Cerebellar cortex (tissue), 1 donor: ENCODE measurements around the gene GPRIN3.

Source experiments
- DNase-seq: peaks from one replicate; pipeline ENCODE4 v3.0.0-alpha.2; 2015; ENCODE audit warnings: low spot score

The GPRIN3 gene

DNA sequence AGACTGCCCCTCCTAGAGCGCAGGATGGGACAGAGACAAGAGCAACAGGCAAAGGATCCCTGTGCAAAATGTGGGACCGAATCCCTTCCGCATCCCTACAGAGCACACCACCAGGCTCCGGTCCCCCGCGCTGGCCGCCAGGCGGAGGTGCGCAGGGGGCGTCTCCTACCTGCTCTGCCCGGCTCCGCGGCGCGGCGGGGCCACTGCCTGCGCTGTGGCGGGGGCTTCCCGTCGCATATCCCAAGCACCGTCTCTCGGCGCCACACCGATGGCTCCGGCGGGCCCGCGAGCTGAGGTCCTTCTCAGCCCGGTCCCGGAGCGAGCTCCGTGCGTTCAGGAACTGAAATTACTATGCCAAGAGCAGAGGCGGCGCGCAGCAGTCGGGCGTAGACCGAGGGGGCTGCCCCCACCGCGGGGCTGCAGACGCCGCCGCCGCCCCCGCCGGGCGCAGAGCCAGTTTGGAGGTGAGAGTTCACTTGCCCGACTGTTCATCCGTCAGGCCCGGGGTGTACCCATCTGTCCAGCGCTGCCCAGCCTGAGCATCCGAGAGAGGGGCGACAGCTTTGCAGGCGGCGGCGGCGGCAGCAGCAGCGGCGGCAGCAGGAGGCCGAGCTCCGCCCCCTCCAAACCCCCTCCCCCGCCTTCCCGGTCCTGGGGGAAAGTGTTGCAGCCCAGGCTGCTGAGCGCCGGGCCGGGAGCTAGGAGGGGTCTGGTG lies at the start of gene GPRIN3:
TSS of gene GPRIN3 (minus strand) at position 355 of the 715 bp plus-strand sequence. CDS start 57,690 bp downstream, outside the sequence.
- peak; percentile 60 for DNase-seq

DNA sequence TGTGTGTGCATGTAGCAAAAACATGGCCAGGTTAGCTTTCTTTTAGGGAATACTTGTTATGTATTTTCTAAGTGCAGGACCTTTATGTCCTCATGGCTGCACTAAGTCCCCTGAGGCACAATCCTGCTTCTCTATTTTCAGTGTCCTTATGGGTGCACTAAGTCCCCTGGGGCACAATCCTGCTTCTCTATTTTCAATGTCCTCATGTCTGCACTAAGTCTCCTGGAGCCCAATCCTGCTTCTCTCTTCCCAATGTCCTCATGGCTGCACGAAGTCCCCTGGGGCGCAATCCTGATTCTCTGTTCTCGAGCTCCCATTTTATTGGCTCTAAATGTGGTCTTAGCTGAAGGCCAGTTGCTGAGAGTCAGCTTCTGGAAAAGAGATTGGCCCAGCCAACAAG lies 49.7 kb upstream of the GPRIN3 start:
- no peak for DNase-seq

DNA sequence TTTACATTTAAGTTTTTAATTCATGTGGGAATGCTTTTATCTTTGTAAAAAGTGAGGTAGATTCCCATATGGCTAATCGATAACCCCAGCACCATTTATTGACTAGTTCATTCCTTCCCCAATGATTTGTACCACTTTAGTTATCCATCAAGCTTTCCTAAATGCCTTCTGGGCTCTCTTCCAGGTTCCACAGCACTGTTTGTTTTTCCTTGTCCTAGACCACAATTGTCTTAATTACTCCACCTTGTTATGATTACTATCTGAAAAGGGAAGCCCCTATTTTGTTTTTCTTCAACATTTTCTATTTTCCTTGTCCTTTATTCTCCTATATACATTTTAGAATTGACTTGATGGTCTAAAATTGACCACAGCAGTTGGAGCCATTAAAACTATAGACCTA lies 48.5 kb upstream of the GPRIN3 start:
- DNase-seq, result no peak

DNA sequence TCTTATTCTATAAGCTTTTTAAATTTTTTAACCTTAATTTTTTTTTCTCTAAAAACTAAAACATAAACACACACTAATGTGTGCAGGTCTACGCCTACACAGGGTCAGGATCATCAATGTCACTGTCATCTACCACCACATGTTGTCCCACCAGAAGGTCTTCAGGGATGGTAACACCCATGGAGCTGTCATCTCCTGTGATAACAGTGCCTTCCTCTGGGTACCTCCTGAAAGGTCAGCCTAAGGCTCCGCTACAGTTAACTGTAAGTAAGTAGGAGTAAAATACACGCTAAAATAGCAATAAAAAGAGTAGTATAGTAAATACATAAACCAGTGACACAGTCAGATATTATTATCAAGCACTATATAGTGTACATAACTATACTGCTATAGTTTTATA lies 45.9 kb upstream of the GPRIN3 start:
- no peak for DNase-seq

DNA sequence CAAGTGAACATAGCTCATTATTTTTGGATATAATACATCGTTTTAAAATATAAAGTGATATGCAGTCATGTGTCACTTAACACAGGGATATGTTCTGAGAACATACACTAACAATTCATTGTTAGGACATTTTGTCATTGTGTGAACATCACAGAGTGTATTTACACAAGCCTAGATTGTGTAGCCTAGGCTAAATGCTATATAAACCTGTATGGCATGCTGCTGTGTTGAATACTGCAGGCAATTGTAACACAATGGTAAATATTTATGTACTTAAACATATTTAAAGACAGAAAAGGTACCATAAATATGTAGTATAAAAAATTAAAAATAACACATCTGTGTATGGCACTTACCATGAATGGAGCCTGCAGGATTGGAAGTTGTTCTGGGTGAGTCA lies 44.9 kb upstream of the GPRIN3 start:
- DNase-seq, result no peak

DNA sequence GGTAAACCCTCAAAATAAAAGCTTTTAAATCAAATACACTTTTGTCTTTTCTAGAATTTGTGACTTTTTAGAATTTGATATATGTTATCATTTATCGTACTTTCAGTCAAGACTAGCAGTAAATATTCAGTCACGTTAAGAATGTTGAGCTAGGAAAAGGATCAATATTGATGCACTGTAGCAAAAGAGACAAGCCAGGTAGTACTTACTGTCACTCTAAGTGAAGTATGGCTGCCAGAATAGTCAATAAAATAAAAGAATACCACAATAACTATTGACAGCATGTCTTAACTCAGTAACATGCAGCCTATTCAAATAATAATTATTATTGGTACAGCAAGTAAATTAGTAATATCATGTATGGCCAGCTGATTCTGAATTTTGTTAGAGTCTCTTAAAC lies 43.6 kb upstream of the GPRIN3 start:
- DNase-seq, result no peak

DNA sequence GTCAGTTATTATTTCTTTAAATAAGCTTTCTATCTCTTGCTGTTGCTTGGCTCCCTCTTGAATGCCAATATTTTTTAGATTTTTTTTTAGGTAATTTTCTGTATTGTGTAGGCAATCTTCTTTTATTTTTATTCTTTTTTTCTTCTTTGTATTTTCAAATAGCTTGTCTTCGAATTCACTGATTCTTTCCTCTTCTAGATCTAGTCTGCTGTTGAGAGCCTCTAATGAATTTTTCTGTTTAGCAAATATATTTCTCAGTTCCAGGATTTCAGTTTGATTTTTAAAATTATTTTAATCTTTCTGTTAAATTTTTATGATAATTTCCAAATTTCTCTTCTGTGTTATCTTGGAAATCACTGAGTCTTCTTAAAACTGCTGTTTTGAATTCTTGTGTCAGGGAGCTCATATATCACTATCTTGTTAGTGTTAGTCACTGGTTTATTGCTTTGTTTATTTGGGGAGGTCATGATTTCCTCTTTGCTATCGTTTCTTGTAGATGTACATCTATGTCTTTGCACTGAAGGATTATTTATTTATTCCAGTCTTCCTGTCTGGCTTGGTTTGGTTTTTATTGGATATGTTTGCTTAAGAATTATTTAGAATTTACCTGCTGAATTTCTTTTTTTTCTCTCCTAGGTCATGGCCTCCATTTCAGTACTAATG lies 39.9 kb upstream of the GPRIN3 start:
- DNase-seq, result no peak

DNA sequence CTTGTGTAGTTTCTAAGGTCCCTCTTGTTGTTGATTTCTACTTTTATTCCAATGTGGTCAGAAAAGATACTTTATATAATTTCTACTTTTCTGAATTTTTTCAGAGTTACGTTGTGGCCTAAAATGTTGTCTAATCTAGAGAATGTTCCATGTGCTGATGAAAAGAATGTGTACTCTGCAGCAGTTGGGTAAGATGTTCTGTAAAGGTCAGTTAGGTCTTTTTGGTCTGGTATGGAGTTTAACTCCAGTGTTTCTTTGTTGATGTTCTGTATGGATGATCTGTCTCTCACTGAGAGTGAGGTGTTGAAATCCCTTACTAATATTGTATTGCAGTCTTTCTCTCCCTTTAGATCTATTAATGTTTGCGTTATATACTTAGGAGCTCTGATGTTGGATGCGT lies 37.0 kb upstream of the GPRIN3 start:
- no peak for DNase-seq

DNA sequence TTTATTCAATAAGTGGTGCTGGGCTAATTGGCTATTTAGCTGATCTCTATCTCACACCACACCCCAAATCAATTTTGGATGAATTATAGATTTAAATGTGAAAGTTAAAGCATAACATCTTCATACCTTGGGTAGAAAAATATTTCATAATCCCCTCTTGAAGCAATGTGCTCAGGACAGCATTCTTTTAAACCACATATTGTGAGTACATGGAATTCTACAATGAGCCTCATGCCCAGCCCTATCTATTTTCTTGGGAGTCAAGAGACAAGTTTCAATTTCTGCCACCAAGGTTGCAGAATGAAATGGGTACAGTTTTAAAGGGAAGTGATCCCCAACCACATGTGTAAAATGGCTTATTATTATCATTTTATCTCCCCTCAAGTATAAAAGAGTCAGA lies 30.6 kb upstream of the GPRIN3 start:
- no peak for DNase-seq

DNA sequence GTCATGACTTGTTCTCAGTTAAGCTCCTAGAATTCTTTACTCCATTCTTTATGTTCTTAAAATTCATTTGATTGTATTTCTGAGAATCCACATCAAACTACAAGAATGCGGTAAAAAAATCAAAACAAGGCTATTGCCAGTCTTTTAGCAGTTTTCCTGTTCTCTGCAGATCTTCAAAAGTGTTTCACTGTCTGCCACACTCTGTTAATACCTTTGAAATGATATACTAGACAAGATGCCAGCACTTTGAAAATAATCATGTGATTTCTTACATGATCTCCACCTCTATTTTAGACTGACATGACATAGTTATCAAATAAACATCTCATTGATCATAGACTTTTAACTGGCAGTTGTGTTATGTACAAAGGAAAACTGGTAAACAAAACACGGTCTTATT lies 30.1 kb upstream of the GPRIN3 start:
- no peak for DNase-seq

DNA sequence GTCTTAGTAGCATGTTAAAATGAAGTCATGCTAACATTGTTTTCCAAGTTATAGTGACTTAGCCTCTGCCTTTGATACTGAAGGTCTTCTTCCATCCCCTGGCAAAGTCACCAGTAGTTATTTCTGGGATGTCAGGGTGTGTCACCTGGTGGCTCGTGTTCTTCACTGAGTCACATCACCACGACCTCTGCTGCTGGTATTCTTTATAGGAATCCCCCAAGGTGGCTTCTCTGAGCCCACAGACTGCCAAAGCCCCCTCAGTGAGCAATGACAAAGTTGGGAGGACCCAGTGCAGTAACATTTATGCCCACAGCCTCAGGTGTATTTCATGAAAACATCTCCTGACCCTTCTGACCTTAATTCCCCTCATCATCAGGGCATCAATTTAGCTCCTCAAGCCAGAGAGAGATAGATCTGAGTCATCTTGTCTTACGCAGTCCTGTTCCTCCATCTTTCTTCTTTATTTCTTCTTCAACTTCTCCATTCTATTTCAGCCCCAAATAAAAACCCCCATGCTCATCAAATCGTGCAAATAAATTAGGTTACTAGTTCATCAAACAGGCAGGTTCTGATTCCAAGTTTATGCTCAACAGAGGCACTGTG lies 29.3 kb upstream of the GPRIN3 start:
- no peak for DNase-seq

DNA sequence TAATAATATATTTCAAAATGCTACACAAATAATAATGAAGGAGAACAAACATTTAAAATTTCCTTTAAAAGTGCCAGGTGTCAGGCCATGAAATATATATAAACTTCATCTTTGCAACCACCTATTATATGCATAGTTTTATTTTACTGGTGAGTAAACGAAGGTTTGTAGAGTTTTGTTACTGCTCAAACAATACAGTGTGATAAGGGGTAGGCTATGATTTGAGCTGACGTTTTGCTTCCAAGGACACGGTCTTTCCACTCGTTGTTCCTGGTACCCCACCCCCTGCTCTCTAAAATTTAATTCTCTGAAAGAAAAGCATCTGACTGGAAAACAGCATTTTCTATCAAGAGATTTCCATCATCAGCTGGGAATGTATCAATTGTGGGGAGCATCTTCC lies 27.2 kb upstream of the GPRIN3 start:
- no peak for DNase-seq

DNA sequence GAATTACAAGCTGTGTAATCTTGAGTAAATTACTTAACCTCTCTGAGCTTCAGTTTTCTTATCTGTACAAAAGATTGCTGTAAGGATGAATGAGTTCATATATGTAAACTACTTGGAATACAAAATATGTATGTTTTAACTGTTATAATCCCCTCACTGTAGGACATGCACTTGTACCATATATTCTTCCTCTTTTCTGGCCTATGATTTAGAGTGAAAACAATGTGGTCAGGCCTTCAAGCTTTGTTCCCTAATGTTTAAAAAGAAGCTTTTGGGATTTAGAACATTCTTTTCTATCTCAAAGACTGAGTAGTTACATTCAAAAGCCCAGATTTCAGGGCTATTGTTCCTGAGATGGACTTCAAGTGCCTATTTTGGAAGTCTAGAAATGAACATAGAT lies 26.7 kb upstream of the GPRIN3 start:
- no peak for DNase-seq

DNA sequence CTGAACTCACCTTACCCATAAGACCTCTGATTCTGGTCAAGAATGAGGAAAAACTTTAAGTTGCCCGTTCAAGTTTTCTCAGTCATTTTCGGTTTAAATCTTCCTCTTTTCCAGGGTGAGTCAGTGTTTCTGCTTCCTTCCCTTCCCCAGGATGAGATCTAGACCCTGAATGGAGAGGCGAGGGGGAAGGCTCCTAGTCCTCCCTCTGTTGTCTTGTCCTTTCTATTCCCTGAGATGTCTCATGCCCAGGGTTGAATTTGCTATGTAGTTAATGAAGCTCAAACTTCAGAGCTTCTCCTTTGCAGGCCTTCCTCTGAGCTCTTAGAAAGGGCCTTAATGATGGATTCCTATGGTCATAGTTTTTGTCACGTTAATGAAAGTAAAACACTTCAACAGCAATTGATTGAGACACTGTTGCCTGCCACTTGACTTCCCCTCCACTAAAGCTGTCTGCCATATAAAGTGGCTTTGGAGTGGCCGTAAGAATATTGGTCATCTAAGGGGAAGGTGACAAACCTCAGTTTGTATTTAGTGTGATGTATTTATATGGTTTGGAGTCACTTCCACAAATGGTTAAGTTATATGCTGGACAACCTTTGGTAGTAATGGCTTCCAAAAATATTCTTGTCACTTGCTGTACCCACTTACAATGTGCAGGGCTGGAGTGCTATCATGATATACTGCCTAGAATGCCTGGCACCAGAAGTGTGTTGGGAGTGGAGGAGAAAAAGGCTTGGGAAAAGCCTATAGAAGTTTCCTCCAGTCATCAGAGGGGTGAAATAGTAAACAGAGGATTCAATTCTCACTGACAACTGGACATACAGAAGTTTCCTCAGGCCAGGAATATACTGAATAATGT lies 24.3 kb upstream of the GPRIN3 start:
- DNase-seq, result no peak

DNA sequence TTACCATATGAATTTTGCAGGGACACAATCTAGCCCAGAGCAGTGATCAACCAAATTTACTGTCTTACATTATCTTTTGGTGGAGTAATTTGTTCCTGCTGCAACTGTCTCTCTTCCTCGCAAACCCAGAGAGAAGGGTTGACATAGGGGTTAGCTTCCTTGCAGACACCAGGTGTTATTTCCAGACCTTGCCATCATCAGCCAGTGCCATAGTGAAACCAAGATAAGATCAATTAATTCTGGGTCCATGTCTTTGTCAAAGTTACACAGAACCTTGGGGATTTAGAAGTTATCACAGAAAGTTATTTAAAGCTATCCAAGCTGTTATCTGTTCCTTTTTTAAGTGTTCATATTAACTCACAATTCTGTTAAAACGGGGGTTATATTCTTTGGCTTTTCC lies 23.6 kb upstream of the GPRIN3 start:
- DNase-seq, result no peak

DNA sequence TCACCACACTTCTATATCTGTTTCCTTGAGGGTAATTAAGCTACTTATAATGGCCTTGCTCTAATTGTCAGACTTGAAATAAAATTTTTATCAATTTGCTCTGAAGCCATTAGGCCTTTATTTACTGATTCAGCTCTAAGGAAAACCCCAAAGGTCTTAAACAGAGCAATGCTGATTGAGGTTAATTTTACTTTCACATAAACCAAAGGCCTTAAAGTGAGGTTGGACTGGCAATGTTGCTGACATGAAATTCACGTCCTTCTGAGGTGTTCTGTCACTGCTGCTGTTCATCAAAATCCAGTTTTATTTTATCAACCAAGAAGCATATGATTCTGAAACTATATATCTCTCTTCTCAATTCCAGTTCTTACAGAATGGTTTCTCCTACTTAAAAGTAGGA lies 21.7 kb upstream of the GPRIN3 start:
- no peak for DNase-seq

DNA sequence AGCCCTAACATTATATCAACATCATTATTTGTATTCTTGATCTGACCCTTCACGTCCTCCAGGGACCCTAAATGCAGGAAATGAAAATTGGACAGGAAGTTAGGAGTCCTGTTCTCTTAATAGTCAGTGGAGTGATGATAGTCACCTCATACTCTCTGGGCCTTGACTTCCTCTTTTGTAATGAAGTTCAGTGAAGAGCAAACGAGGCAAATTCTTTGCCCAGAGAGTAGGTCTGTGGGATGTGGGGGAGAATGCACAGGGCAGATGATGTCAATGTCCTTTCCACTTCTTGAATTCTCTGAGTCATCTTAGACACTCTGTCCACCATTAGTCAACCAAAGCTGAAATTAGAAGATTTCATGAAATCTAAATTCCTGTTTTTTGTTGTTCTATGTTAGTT lies 17.1 kb upstream of the GPRIN3 start:
- no peak for DNase-seq

DNA sequence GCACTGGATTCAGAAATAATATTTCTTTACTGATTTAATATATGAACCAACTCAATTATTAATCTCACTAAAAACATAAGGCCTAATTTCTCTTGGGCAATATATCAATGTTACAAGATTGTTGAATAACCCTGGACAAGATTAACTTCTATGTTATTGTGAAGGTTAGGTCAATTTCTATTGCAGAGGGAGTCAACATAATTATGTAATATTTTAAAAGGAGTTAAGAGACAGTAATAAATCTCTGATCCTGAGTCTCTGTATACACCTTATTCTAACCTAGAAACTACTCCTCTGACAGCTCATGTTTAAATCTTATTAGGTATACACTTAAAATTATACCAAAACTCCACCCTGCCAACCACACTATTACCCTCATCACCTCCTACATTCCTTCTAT lies 15.1 kb upstream of the GPRIN3 start:
- no peak for DNase-seq

DNA sequence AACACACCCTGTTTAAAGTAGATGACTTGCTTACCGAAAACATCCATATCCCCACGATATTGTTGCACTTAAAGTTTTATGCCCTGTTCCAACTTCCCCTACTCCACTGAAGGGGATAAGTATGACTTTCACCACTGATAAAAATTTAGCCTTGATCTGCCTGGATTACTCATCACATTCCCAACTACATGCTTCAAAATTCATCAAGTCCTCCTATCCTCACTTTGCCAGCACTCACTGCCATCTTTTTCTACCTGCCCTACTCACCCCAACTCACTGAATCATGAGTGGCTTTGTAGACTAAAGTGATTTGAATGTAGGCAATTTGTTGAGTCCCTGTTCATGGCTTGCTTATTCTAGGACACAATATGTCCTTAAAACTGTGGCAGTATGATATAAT lies 12.2 kb upstream of the GPRIN3 start:
- DNase-seq, result no peak

DNA sequence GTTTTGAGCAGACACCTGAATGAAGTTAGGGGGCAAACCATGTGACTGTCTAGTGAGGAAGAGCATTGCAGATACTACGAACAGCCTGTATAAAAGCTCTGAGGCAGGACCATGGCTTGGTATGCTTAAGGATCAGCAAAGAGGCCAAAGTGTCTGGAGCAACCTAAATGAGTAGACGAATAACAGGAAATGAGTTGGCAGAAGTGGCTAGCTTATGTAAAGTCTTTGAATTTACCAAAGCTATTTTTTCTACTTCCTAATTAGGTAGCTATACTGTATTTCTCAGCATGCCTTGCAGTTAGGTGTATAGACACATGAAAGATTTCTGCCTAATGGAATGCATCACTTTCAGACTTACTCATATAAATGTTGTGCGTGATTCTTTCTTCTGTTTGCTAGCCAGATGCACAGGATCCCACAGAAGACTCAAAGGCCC lies 9.3 kb upstream of the GPRIN3 start:
- DNase-seq, result no peak

DNA sequence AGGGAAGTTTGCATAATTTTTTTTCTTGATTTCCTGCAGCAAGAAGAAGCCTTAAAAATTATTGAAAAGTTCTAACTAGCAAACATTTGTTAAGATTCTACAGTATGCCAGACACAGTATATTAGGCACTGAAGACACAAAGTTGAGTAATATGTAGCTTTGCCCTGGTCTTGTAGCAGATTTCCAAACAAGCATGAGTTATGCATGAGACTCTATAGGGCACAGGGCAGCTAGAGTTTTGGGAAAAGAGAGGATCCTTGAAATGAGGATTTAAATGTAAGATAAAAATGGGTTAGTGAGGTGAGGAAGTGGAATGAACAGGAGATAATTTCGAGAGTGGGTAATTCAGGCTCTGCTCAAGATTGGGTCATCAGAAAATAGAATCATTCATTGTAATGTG lies 8.6 kb upstream of the GPRIN3 start:
- no peak for DNase-seq

DNA sequence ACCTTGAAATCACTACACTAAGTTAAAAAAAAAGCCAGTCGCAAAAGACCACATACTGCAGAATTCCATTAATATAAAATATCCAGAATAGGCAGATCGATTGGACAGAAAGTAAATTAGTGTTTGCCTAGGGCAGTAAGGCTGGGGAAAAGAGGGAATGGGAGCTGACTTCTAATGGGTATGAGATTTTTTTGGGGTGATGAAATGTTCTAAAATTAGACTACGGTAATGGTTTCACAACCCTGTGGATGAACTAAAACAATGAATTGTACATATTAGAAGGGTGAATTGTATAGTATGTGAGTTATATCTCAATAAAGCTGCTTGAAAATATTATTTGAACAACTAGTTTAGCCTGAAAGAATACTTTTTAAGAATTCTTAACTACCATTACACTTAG lies 6.7 kb upstream of the GPRIN3 start:
- no peak for DNase-seq

DNA sequence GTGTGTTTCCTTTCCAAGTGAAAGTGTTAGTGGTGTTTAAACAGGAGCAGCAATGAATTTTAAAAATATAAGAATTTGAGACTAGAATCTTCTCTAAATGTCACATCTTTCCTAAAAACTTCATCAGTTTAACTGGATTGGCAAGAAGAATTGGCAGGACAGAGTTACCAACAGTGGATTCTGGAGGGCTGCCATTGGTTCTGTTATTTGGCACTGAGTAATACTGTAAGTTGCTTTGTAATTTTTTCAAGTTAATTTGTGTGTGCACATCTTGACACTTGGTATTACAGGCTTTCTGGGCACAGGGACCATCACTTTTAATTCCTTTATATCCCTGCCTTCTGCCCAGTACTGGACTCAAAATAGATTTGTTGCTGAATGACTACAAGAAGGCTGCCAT lies 4.5 kb upstream of the GPRIN3 start:
- peak; percentile 9 for DNase-seq
